PC-3 (cell line): ENCODE results near the gene AXIN2.

Source experiments
- CTCF ChIP-seq: fragments of 300-600 bp; sonication (generic); conservative IDR thresholded peaks from 2 replicates; pipeline ENCODE4 v1.5.1; 2017; ENCODE audit warnings: antibody characterized with exemption, low read depth, mild to moderate bottlenecking, low read length
- EZH2 ChIP-seq: fragments of 300-600 bp; sonication (generic); IDR thresholded peaks from one replicate; pipeline ENCODE4 v1.6.1; 2017; ENCODE audit warnings: antibody characterized with exemption, mild to moderate bottlenecking, low read length; ENCODE audit not compliant: unreplicated experiment

- no peak for TF ChIP-seq CTCF
- no peak for TF ChIP-seq EZH2
Observed at GRCh38 chr17:65553009-65553645, 8.3 kb downstream of the AXIN2 start.
